GM21367 (cell line): ENCODE results near the gene GATM.

Experiments
- ATAC-seq: cut with Tn5 transposase; IDR thresholded peaks from one replicate; pipeline ENCODE4 v1.9.1; 2021; ENCODE audit not compliant: unreplicated experiment

GATM gene

GRCh38 chr15:45378149-45378912, at the start of gene GATM:
Gene GATM, minus strand, starts transcription at chr15:45378544. Its CDS starts 91 bp downstream, at chr15:45378453.
- ATAC-seq, result peak; percentile 67

DNA sequence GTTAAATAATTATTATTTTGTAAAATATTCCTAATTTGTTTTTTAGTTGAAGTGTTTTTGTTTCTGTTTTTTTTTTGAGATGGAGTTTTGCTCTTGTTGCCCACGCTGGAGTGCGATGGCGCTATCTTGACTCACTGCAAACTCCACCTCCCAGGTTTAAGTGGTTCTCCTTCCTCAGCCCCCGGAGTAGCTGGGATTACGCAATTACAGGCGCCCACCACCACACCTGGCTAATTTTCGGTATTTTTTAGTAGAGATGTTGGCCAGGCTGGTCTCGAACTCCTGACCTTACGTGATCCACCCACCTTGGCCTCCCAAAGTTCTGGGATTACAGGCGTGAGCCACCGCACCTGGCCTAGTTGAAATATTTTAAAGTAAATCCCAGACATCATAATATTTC, 48.7 kb upstream of the GATM start:
- ATAC-seq, result no peak

DNA sequence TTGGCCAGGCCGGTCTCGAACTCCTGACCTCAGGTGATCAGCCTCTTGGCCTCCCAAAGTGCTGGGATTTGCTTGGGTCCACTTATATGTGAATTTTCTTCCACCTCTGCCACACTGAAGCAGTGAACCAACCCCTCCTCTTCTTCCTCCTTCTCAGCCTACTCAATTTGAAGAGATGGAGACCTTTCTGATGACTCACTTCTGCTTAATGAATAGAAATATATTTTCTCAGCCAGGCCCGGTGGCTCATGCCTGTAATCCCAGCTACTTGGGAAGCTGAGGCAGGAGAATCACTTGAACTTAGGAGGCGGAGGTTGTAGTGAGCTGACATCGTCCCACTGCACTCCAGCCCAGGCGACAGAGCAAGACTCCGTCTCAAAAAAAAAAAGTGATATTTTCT, 46.8 kb upstream of the GATM start:
- ATAC-seq, result no peak

DNA sequence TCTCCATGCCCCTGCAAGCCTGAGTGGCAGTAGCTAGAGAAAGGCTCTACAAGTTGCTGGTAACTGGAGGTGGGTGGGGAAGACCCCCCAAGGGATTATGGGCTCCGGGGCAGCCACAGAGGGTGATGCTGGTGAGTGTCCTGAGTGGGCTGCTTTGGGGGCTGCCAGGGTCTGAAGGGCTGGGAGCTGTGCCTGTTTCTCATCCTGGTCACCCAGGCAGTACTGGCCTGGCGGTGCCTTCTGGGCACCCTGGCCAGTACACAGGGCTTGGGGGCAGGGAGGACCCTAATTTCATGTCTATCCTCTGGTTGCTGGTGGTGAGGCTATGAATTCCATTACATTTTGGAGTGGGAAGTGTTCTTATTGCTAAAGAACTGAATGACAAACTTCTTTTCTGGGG, 46.1 kb upstream of the GATM start:
- no peak for ATAC-seq

GRCh38 chr15:45417303-45417950, 39.1 kb upstream of the GATM start:
- ATAC-seq, result no peak

DNA sequence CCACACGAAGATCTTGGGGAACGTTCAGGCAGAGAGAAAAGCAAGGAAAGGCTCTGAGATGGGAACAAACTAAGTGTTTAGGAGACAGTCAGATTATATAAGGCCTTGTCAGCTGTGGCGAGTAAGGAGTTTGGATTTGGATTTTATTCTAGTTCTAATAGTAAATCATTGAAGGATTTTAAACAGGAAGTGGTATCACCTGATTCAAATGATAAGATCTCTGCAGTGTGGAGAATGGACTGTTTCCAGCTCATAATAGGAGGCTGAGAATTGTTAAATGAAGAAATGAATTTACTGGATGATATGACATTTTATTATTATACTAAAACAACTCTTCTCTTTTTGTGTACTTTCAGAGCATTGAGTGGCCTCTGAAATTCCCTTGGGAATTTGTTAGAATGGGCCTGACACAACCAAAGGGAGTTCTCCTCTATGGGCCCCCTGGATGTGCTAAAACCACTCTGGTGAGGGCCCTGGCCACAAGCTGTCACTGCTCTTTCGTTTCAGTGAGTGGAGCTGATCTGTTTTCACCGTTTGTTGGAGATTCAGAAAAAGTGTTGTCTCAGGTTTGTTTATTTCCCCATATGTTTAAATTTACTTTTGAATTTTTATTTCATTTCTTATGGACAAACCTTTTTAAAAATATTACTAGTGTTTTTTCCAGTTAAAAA, 36.0 kb upstream of the GATM start:
- no peak for ATAC-seq

- ATAC-seq, result no peak
These were observed 31.3 kb upstream of the GATM start for GRCh38 chr15:45409596-45409995.

DNA sequence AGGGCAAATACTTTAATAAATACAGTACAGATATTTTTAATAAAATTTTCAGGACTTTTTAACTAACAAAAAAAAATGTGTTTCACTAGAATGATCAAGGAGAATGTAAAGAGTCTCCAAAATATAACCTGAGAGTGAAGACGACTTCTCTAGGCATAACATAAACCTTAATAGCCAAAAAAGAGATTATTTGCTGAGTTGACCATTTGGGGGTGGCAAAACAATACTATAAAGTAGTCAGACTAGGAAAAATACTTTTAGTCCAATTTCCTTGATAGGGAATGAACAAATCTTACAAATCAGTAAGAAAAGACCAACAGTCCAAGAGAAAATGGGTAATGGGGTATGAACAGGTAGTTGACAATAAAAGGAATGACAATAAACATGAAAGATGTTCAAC, 29.4 kb upstream of the GATM start:
- ATAC-seq, result no peak

GRCh38 chr15:45402955-45403877, 24.9 kb upstream of the GATM start:
- peak; percentile 26 for ATAC-seq

GRCh38 chr15:45402162-45402954, 24.0 kb upstream of the GATM start:
- peak; percentile 79 for ATAC-seq

DNA sequence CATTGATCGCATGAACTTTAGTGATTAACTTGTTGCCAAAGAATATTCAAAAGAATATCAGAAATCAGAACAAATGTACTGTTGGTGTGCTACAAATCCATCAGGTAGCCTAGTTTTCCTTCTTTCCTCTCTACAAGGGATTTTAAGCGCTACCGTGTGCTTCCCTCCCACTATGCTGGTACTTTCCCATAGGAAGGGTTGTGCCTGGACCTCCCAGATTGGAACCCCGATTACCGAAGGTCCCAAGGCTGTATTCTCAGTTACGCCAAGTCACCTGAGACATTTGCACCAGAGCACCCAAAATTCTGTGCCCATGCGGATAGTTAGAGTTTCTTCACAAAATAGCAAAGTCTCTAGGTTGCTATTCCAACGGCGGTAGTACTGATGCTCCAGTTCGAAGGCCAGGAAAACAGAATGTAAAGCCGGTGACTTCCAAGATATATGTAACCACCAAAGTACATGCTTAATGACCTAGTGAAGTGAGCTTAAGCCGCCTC, 23.4 kb upstream of the GATM start:
- no peak for ATAC-seq

DNA sequence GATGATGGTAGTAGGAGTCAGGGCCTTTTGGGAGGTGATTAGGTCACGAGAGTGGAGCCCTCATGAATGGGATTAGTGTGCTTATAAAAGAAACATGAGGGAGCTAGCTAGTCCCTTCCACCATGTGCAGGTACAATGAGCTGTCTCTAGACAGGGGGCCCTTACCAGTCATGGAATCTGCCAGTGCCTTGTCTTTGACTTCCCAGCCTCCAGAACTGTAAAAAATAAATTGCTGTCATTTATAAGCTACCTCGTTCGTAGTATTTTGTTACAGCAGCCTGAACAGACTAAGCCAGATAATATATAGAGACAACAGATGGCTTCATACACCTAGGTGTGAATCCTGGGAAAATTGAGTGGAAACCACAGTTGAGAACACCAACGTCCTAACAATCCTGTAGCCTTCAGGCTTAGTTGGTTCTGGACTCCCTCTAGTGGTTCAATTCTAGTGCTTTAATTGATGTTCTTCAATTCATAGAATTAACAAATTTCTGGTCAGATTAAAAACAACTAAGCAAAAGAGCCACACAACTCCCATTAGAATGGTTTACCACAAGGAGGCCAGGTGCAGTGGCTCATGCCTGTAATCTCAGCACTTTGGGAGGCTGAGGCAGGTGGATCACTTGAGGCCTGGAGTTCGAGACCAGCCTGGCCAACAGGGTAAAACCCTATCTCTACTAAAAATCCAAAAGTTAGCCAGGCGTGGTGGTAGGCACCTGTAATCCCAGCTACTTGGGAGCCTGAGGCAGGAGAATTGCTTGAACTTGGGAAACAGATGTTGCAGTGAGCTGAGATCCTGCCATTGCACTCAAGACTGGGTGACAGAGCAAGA, 21.3 kb upstream of the GATM start:
- no peak for ATAC-seq

DNA sequence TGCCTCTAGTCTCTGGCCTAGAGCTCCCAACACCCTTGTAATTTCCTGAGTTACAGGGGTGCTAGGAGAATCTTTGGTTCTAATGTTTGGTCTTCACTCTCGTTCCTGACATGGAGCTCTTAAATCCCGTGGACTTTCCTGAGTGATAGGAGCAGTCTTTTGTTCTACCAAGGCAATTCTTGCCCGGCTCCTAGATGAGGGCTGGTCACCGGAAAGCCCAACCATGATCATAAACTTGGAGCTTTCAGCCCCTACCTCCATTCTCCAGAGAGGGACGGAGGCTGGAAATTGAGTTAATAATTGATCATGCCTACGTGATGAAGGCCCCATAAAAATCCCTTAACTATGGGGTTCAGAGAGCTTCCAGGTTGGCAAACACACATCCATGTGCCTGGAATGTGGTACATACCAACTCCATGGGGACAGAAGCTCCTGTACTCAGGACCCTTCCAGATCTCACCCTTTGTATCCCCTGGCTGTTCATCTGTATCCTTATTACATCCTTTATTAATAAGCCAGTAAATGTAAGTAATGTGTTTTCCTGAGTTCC, 18.8 kb upstream of the GATM start:
- no peak for ATAC-seq

DNA sequence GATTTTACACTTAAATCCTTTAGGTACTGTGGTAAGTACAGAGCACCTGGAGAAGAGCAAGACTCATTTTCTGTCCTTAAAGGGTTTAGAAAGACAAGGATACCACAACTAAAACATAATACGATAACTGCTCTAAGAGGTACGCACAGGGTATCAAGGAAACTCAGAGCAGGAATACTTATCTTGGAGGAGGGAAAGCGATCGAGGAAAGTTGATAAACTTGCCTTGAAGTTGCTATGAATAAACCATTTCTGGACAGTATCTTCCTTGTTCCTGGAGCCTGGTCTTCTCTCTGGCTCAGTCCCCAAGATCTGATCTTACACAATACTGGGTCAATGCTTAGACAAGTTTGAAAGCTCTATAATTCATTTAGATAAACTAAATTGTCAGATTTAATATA, 17.6 kb upstream of the GATM start:
- no peak for ATAC-seq

DNA sequence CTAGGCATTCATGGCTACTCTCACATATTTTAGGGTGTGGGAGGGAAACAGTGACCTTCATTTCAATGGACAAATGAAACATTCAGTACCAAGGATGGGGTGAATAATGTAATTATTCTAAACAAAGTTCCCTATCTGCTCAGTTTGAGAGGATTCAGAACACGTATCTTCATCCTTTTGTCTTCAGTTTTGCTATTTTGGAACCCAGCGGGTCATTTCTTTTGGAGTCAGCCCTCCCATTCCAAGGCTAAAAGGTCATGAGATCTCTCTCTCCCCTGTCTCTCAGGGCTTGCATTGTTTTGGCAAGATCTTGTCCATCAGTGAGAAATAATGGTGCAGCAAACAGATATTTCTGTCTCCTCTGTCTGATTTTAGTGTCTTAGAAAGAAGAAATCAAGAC, 16.3 kb upstream of the GATM start:
- no peak for ATAC-seq

- no peak for ATAC-seq
These were observed 15.5 kb upstream of the GATM start for GRCh38 chr15:45393851-45394250.

DNA sequence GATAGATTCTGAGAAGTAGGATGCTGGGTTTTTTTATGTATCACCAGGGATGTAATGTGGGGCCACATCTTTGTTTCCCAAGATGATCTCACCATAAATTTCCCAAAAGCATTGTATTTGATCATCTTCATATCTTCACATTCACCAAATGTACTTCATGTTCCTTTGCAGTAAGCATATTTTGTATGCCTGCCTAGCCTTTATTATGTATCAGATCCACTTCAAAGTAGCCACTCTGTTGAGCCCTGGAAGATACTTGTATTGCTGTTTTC, 14.2 kb upstream of the GATM start:
- ATAC-seq, result no peak

DNA sequence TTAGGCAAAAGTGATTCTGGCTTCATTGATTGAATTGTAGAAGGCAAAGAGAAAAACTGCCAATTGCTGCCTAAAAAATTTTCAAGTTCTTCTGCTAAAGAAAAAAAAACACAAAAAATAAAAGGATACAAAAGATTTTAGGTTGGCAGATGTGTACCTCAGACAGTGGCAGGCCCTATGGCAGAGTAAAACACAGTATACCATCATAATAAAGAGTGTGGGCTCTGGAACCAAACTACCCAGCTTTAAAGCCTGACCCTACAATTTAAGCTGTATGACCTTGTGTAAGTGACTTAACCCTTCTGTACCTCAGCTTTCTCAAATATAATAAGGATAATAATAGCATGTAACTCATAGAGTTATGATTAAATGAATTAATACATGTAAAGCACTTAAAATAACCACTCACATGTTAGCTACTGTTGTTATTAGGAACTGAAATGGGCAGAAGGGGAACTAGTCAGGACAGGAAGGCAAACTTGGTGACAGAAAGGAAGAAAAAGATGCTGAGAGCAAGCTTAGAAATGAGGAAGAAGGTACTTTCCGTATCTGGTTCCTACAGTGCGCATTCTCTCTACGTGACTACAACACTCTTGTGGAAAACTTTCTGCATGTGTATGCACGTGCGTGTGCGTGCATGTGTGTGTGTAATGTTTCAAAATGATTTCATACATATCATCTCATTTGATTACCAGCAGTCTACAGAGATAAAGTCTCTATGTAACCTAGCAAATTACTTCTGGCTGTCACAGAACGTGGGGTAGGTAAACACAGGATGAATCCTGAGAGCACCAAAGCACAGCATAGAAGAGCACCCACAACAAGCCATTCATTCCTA, 13.6 kb upstream of the GATM start:
- peak; percentile 89 for ATAC-seq
